ENCODE data around the gene MAP10.

GRCh38 chr1:232773752-232774151 lies 31.5 kb upstream of the MAP10 start:
- TF ChIP-seq CTCF (conservative IDR thresholded peaks at IDR 0.05 in 1 of 2, IDR thresholded peaks at IDR 0.05 in 1 of 2; ENCODE audit: extremely low read depth in 1 of 2, insufficient read depth in 1 of 2, low read depth in 1 of 2, low read length in 2 of 2) (no peak), EZH2 (IDR thresholded peaks at IDR 0.05; ENCODE audit: borderline replicate concordance, low read length) (no peak)

All from mammary epithelial cell (primary cell).